ENCODE measurements around the gene FSTL3.
"Not testable (repeated sequence)": the region's sequence is repeated elsewhere in the genome, so short reads cannot be mapped to it uniquely, and the experiment has no call there.

FSTL3 gene
- total RNA-seq, result 0.97 to 1.9 (median 1.5) reads per million in 3 donors

DNA sequence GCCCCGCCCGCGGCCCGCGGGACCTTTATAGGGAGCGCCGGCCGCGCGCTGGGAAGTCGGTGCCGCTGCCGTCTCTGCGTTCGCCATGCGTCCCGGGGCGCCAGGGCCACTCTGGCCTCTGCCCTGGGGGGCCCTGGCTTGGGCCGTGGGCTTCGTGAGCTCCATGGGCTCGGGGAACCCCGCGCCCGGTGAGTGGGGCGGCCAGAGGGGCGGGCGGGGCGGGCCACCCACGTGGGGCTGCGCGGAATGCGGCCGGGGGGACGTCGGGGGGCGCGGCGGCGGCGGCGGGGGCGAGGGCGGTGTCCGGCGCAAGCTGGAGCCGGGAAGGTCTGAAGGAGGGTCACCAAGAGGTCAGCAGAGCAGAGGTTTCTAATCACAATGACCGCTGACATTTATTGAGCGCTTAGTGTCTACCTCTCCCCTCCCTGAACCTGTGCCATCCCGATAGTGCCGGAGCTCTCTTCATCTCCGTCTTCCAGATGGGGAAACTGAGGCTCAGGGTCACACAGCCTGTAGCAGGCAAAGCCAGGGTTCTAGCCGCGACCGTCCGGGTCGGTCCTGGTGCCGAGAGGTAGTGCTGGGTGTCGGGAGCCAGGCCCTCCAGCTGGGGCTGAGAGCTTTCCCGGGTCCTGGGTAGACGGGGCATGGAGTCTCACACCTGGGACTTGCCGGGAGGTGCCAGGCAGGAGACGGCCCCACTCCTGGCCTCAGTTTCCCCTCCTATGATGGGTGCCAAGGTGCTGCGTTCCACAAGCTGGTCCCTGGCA is at the start of gene FSTL3:
Gene FSTL3, plus strand, starts transcription at position 54 of the 767 bp plus-strand sequence. Its CDS starts 32 bp downstream, at position 86.
- peaks cover 12% of the 10 kb centered on the region for H3K27me3 ChIP-seq (replicated peaks; ENCODE audit: control insufficient read depth, insufficient read depth, low read length, poor library complexity, severe bottlenecking)

DNA sequence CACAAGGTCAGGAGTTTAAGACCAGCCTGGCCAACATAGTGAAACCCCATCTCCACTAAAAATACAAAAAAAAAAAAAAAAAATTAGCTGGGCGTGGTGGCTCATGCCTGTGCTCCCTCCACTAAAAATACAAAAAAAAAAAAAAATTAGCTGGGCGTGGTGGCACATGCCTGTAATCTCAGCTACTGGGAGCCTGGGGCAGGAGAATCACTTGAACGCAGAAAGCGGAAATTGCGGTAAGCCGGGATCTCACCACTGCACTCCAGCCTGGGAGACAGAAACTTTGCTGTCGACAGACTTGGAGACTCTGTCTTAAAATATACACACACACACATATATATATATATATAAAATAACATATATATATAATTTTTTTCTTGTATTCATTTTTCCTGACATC is 49.6 kb upstream of the FSTL3 start:
- peaks cover 47% of the 10 kb centered on the region for H3K36me3 ChIP-seq (ENCODE audit: control insufficient read depth, insufficient read depth, low read length)
- not testable (repeated sequence) for H3K4me1 ChIP-seq (ENCODE audit: control insufficient read depth, insufficient read depth, low read length, poor library complexity, severe bottlenecking); H3K27ac ChIP-seq (ENCODE audit: insufficient read depth, low read length, poor library complexity, severe bottlenecking); H3K9me3 ChIP-seq (ENCODE audit: control insufficient read depth, low read length); DNase-seq; H3K4me3 ChIP-seq (ENCODE audit: insufficient read depth, low read depth, low read length, poor library complexity, severe bottlenecking); H3K27me3 ChIP-seq (replicated peaks; ENCODE audit: control insufficient read depth, insufficient read depth, low read length, poor library complexity, severe bottlenecking)

More for the DNA sequence above, at the start of gene FSTL3:
- Histone ChIP-seq H3K4me3 (ENCODE audit: insufficient read depth, low read depth, low read length, poor library complexity, severe bottlenecking) (no peak within 1 kb of the TSS), H3K27ac (ENCODE audit: insufficient read depth, low read length, poor library complexity, severe bottlenecking) (no peak within 1 kb of the TSS), H3K9me3 (ENCODE audit: control insufficient read depth, low read length) (no peaks in the 10 kb centered on the region), H3K4me1 (ENCODE audit: control insufficient read depth, insufficient read depth, low read length, poor library complexity, severe bottlenecking) (peaks cover 11% of the 10 kb centered on the region), H3K36me3 (ENCODE audit: control insufficient read depth, insufficient read depth, low read length) (no peaks in the 10 kb centered on the region)
- DNase-seq, result no peak

DNA sequence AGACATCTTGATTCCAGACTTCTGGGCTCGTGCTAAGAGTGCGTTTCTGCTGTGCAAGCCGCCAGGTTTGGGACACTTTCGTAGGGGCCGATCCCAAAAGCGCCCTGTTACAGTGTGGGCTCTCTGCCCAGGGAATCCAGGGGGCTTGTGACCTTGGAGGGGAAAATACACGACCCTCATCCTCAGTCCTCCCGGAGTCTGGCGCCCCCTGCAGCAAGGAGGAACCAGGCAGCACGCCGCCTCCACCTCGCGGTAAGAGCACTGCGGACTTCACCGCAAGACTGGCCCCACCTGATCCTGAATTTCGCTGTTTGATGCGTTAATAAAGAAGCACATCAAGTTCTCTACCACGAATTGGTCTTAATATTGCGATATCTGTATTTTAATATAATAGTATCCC is 48.0 kb upstream of the FSTL3 start:
- H3K36me3 ChIP-seq (ENCODE audit: control insufficient read depth, insufficient read depth, low read length), result peaks cover 32% of the 10 kb centered on the region
- H3K27me3 ChIP-seq (replicated peaks; ENCODE audit: control insufficient read depth, insufficient read depth, low read length, poor library complexity, severe bottlenecking), result no peaks in the 10 kb centered on the region
- peaks cover 6% of the 10 kb centered on the region for H3K4me1 ChIP-seq (ENCODE audit: control insufficient read depth, insufficient read depth, low read length, poor library complexity, severe bottlenecking)
- H3K4me3 ChIP-seq (ENCODE audit: insufficient read depth, low read depth, low read length, poor library complexity, severe bottlenecking), result no peak overlapping the region
- H3K27ac ChIP-seq (ENCODE audit: insufficient read depth, low read length, poor library complexity, severe bottlenecking), result no peak overlapping the region
- DNase-seq, result no peak
- H3K9me3 ChIP-seq (ENCODE audit: control insufficient read depth, low read length), result no peaks in the 10 kb centered on the region

DNA sequence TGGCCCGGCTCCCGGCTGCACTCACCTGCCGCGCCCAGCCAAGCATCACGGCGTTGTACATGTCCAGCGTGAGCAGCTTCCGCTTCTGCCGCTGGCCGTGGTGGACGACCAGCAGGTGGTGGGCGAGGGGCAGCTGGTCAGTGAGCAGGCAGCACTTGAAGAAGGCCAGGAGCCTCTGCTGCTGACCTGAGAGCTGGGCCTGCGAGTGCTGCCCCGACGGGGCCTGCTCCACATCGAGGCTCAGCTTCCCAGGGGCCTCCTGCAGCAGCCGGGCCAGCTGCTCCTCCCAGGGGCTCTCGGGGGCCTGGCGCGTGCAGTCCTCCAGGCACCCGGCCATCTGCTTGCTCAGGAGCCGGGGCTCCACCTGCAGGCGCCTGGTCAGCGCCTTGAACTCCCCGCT is 46.7 kb upstream of the FSTL3 start:
- not testable (repeated sequence) for H3K9me3 ChIP-seq (ENCODE audit: control insufficient read depth, low read length); H3K4me3 ChIP-seq (ENCODE audit: insufficient read depth, low read depth, low read length, poor library complexity, severe bottlenecking)
- peaks cover 21% of the 10 kb centered on the region for H3K36me3 ChIP-seq (ENCODE audit: control insufficient read depth, insufficient read depth, low read length)

DNA sequence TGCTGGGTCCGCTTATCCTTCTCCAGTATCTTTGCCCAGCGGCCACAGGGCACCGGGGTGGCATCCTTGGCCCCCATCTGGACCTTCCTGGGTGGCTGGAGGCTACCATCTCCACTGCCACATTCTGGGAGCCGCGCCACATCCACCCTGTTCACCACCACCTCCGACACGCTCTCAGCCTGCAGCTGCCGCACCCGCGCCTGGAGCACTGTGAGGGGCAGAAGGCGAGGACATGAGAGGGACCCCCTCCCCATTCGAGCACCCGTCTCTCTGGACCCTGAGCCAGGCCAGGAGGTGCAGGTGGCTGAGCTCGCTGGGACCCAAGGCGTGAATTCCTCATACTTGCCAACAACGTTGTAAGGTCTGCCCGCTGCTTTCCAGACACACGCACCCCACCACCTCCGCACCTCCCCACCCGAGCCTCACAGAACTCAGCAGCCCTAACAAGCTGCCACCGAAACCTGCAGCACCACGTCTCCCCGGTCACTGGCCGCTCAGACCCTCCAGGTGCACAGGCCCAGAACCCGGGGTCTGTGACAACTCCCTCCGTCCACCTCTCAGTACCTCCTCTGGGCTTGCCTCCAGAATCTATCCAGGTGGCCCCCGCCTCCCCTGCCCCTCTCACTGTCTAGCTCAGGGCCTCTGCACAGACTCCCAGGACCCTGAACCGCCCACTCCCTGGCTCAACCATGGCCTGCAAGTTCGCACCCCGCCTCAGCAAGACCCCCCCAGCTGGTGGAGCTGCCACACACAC is 46.1 kb upstream of the FSTL3 start:
- Histone ChIP-seq H3K36me3 (ENCODE audit: control insufficient read depth, insufficient read depth, low read length) (peaks cover 16% of the 10 kb centered on the region), H3K9me3 (ENCODE audit: control insufficient read depth, low read length) (no peaks in the 10 kb centered on the region)
- DNase-seq, result no peak

More for the DNA sequence above, 46.7 kb upstream of the FSTL3 start:
- not testable (repeated sequence) for H3K27me3 ChIP-seq (replicated peaks; ENCODE audit: control insufficient read depth, insufficient read depth, low read length, poor library complexity, severe bottlenecking); H3K27ac ChIP-seq (ENCODE audit: insufficient read depth, low read length, poor library complexity, severe bottlenecking); DNase-seq
- peaks cover 15% of the 10 kb centered on the region for H3K4me1 ChIP-seq (ENCODE audit: control insufficient read depth, insufficient read depth, low read length, poor library complexity, severe bottlenecking)

DNA sequence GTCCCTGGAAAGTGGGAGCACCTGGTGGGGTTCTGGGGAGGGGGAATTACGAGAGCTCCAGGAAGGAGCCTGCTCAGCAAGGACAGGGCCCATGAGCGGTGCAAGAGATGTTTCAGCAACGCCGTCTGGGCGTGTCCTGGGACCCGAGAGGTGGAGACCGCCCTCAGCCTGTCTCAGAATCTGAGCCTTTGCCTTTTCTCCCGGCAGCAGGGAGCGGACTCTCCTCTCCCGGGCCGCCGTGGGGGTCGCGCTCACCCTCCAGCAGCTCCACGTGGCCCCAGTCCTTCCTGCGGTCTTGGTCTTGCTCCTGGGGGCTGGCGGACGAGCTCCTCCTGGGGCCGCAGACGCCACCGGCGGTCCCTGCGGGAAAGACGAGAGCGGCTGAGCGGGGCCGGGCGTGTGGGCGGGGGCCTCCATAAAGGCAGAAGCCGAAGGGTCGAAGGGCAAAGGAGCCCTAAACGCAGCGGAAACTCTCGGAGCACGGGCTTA is 43.6 kb upstream of the FSTL3 start:
- no peak for DNase-seq
- H3K9me3 ChIP-seq (ENCODE audit: control insufficient read depth, low read length), result no peaks in the 10 kb centered on the region
- H3K4me1 ChIP-seq (ENCODE audit: control insufficient read depth, insufficient read depth, low read length, poor library complexity, severe bottlenecking), result peaks cover 15% of the 10 kb centered on the region
- H3K27ac ChIP-seq (ENCODE audit: insufficient read depth, low read length, poor library complexity, severe bottlenecking), result peak overlapping the region; percentile 78
- H3K36me3 ChIP-seq (ENCODE audit: control insufficient read depth, insufficient read depth, low read length), result peaks cover 11% of the 10 kb centered on the region
- H3K27me3 ChIP-seq (replicated peaks; ENCODE audit: control insufficient read depth, insufficient read depth, low read length, poor library complexity, severe bottlenecking), result no peaks in the 10 kb centered on the region
- H3K4me3 ChIP-seq (ENCODE audit: insufficient read depth, low read depth, low read length, poor library complexity, severe bottlenecking), result peak overlapping the region; percentile 89

More for the DNA sequence above, 46.1 kb upstream of the FSTL3 start:
- H3K27me3 ChIP-seq (replicated peaks; ENCODE audit: control insufficient read depth, insufficient read depth, low read length, poor library complexity, severe bottlenecking), result no peaks in the 10 kb centered on the region
- no peak overlapping the region for H3K27ac ChIP-seq (ENCODE audit: insufficient read depth, low read length, poor library complexity, severe bottlenecking)
- peaks cover 15% of the 10 kb centered on the region for H3K4me1 ChIP-seq (ENCODE audit: control insufficient read depth, insufficient read depth, low read length, poor library complexity, severe bottlenecking)
- H3K4me3 ChIP-seq (ENCODE audit: insufficient read depth, low read depth, low read length, poor library complexity, severe bottlenecking), result no peak overlapping the region

DNA sequence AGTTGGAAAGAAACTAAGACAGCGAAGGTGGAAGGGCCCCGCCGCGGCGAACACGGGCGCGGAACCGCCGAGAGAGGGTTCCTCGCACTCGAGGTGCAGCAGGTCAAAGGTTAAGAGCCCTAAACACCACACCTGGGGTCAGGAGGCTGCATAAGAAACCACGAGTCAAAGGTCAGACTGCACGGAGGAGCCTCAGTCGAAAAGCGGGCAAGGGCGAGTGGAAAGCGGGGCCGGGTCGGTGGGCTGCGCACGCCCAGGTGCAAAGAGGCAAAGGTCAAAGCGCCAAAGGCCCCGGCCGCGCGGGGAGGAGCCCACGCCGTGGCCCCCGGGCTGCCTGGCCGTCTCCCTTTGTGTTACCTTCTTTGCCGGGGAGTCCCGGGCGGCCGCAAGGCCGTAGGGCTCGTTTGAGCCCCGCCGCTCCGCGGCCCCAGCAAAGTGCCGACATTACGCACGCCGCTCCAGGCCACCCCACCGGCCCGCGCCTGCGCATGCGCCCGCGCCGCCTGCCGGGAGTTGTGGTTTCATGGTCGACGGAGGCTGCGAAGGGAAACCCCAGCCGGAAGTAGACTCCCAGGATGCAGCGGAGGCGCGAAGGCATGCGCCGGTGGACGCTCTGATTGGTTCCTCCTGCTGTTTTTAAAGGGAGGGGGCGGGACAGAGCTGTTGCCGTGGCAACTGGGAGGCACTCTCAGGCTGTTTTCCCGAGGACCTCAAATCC is 43.0 kb upstream of the FSTL3 start, which contains the start of gene POLRMT:
Gene POLRMT, minus strand, starts transcription at position 470 of the 718 bp plus-strand sequence. Its CDS starts 25 bp downstream, at position 445.
- Histone ChIP-seq H3K4me3 (ENCODE audit: insufficient read depth, low read depth, low read length, poor library complexity, severe bottlenecking) (peak within 1 kb of the TSS; percentile 89), H3K4me1 (ENCODE audit: control insufficient read depth, insufficient read depth, low read length, poor library complexity, severe bottlenecking) (peaks cover 17% of the 10 kb centered on the region), H3K27ac (ENCODE audit: insufficient read depth, low read length, poor library complexity, severe bottlenecking) (peak within 1 kb of the TSS; percentile 78), H3K9me3 (ENCODE audit: control insufficient read depth, low read length) (no peaks in the 10 kb centered on the region), H3K36me3 (ENCODE audit: control insufficient read depth, insufficient read depth, low read length) (peaks cover 11% of the 10 kb centered on the region), H3K27me3 (replicated peaks; ENCODE audit: control insufficient read depth, insufficient read depth, low read length, poor library complexity, severe bottlenecking) (no peaks in the 10 kb centered on the region)
- DNase-seq, result peak; percentile 93 to 95 (median 95)

DNA sequence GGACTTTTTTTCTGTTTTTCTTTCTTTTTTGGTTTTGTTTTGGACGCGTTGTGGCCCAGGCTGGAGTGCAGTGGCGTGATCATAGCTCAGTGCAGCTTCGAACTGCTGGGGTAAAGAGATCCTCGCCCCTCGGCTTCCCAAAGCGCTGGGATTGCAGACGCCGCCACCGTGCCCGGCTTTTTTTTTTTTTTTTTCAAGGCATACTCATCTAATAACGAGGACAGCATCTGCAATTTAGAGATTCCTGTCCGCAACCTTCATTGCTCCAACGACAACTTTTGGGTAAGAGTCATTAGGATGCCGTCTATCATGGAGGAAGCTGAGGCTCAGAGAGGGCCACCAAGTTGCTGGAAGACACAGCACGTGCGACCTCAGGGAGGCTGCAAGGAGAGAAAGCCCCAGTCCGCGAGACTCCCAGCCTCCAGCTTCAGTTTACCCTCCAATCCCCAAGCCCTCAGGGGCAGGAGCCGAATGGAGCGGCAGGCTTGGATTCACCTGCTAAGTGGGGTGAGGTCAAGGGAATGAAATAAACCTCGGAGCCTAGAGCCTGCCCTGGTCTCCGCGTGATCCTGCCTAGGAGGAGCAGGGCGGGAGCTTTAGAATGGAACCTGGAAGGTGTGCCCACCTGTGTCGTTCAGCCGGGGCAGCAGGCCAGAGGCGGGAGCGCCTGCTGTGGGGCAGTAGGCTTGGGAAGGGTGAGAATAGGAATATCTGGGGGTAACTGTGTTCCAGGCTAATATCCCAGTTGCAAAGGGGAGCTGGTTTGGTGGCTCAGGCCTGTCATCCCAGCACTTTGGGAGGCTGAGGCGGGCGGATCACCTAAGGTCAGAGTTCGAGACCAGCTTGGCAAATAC is 42.2 kb upstream of the FSTL3 start:
- Histone ChIP-seq H3K27me3 (replicated peaks; ENCODE audit: control insufficient read depth, insufficient read depth, low read length, poor library complexity, severe bottlenecking) (no peaks in the 10 kb centered on the region), H3K4me1 (ENCODE audit: control insufficient read depth, insufficient read depth, low read length, poor library complexity, severe bottlenecking) (peaks cover 23% of the 10 kb centered on the region), H3K36me3 (ENCODE audit: control insufficient read depth, insufficient read depth, low read length) (peaks cover 6% of the 10 kb centered on the region), H3K4me3 (ENCODE audit: insufficient read depth, low read depth, low read length, poor library complexity, severe bottlenecking) (peak overlapping the region; percentile 89), H3K27ac (ENCODE audit: insufficient read depth, low read length, poor library complexity, severe bottlenecking) (peak overlapping the region; percentile 78), H3K9me3 (ENCODE audit: control insufficient read depth, low read length) (no peaks in the 10 kb centered on the region)
- DNase-seq, result no peak

All from effector memory CD4-positive, alpha-beta T cell (primary cell).